Panc1 (cell line): ENCODE data around the gene PAK1. TPM values are rescaled to one million over a fixed set of nuclear protein-coding genes. Genes with fewer than 3 reads are reported as not detected.

ENCODE experiments used
- ATAC-seq: fragments of 200-7000 bp; cut with Tn5 transposase; 2 replicates; pipeline ENCODE4 v1.9.1; 2020; ENCODE audit warnings: mild to moderate bottlenecking, moderate library complexity
- BruUV-seq: library from RNA; stranded (reverse); fragments of 400-500 nt; replicated peaks from 2 replicates; lab custom pipeline; 2021; lab: Mats Ljungman, UMichigan
- CTCF ChIA-PET: fragments of 300-600 bp; sonication (Branson Sonifier 250); formaldehyde crosslinking; loops from one replicate; lab custom pipeline; 2022; ENCODE audit warnings: antibody characterized with exemption; lab: Charles Lee
- POLR2A ChIA-PET: fragments of 300-600 bp; sonication (Branson Sonifier 250); formaldehyde crosslinking; loops from one replicate; lab custom pipeline; 2022; ENCODE audit warnings: antibody characterized with exemption; lab: Charles Lee
- DNase-seq: peaks from one replicate; pipeline ENCODE4 v3.0.0-alpha.2; 2010; ENCODE audit warnings: low read depth, low spot score
- H3K27ac ChIP-seq: 2 replicates; pipeline ENCODE4 v1.5.1; 2011; ENCODE audit warnings: mild to moderate bottlenecking, low read length, inconsistent platforms
- H3K27me3 ChIP-seq: fragments of 200-500 bp; sonication (Bioruptor generic); 2 replicates; pipeline ENCODE4 v1.6.0; 2014; ENCODE audit warnings: low read length, inconsistent platforms; ENCODE audit not compliant: control insufficient read depth, insufficient read depth
- H3K36me3 ChIP-seq: fragments of 200-500 bp; sonication (Bioruptor generic); 2 replicates; pipeline ENCODE4 v1.5.1; 2014; ENCODE audit warnings: inconsistent platforms, mild to moderate bottlenecking, low read length, moderate library complexity; ENCODE audit not compliant: control insufficient read depth, insufficient read depth
- H3K4me1 ChIP-seq: 2 replicates; pipeline ENCODE4 v1.5.1; 2011; ENCODE audit warnings: inconsistent platforms, mild to moderate bottlenecking, low read length, moderate library complexity; ENCODE audit not compliant: control insufficient read depth, insufficient read depth
- H3K4me3 ChIP-seq, 2 experiments: 2 replicates each; pipeline ENCODE4 v1.5.1; 2011 to 2012; ENCODE audit warnings: low read depth in 2 of 2, low read length in 2 of 2, mild to moderate bottlenecking in 2 of 2, inconsistent platforms in 1 of 2, moderate library complexity in 1 of 2
- H3K9me3 ChIP-seq: fragments of 200-500 bp; sonication (Bioruptor generic); 2 replicates; pipeline ENCODE4 v1.5.1; 2014; ENCODE audit warnings: low read depth, mild to moderate bottlenecking, inconsistent platforms, low read length, moderate library complexity; ENCODE audit not compliant: control insufficient read depth, insufficient read depth
- CTCF ChIP-seq: fragments of 450-650 bp; IDR thresholded peaks from 2 replicates; pipeline ENCODE4 v1.5.1; 2017; ENCODE audit warnings: mild to moderate bottlenecking
- POLR2AphosphoS5 ChIP-seq: IDR thresholded peaks from 2 replicates; pipeline ENCODE4 v1.6.1; 2012; ENCODE audit warnings: mild to moderate bottlenecking, low read depth, low read length, moderate library complexity
- SIN3A ChIP-seq: IDR thresholded peaks from 2 replicates; pipeline ENCODE4 v1.6.1; 2012; ENCODE audit warnings: low read depth, mild to moderate bottlenecking, low read length, moderate library complexity, borderline replicate concordance; ENCODE audit not compliant: insufficient read depth
- TCF7L2 ChIP-seq: IDR thresholded peaks from 2 replicates; pipeline ENCODE4 v1.6.1; 2011; ENCODE audit warnings: mild to moderate bottlenecking, low read depth, low read length, inconsistent platforms
- in situ Hi-C: cut with HindIII; loops from 2 replicates; pipeline ENCODE4 v1.10.0; 2016; ENCODE audit warnings: low sequenced_read_pairs, low pct_unique_long_range_greater_than_20kb
- intact Hi-C: fragments of 100-400 bp; cut with micrococcal nuclease; formaldehyde crosslinking; loops from one replicate; pipeline ENCODE4 v1.10.0; 2022; ENCODE audit not compliant: unreplicated experiment
- total RNA-seq: library from RNA; stranded (reverse); gene quantifications from one replicate; pipeline ENCODE4 v1.2.1, GENCODE V29; 2021; ENCODE audit not compliant: unreplicated experiment
- TF ChIP-seq, protein P1 (sequence below), 2 experiments: IDR thresholded peaks; 2 replicates each; pipeline ENCODE4 v1.6.1; 2011 to 2012; ENCODE audit warnings: low read depth in 2 of 2, control low read depth in 1 of 2, low read length in 1 of 2, mild to moderate bottlenecking in 1 of 2, moderate library complexity in 1 of 2; ENCODE audit not compliant: insufficient read depth in 1 of 2

Gene PAK1
- total RNA-seq, 1 experiment from 2014 or later = 38.2 TPM

GRCh38 chr11:77435972-77436371 lies 37.9 kb downstream of the PAK1 start:
- peaks cover 10% of the 10 kb centered on the region; the same call in 1 of the 2 replicates for H3K27me3 ChIP-seq
- intact Hi-C loops = no loop called here
- ATAC-seq (no peak), DNase-seq (no peak)
- ChIA-PET CTCF (no interaction called here), POLR2A (no interaction called here)
- no TSS peak for BruUV-seq
- H3K4me3 ChIP-seq = no peak overlapping the region
- no peak overlapping the region for H3K27ac ChIP-seq
- H3K9me3 ChIP-seq = no peaks in the 10 kb centered on the region
- in situ Hi-C loops = no loop called here
- H3K4me1 ChIP-seq = no peaks in the 10 kb centered on the region
- no peak for TF ChIP-seq POLR2AphosphoS5
- TF ChIP-seq CTCF = no peak
- TF ChIP-seq SIN3A = no peak
- no peak for TF ChIP-seq TCF7L2
- TF ChIP-seq, protein P1, sequence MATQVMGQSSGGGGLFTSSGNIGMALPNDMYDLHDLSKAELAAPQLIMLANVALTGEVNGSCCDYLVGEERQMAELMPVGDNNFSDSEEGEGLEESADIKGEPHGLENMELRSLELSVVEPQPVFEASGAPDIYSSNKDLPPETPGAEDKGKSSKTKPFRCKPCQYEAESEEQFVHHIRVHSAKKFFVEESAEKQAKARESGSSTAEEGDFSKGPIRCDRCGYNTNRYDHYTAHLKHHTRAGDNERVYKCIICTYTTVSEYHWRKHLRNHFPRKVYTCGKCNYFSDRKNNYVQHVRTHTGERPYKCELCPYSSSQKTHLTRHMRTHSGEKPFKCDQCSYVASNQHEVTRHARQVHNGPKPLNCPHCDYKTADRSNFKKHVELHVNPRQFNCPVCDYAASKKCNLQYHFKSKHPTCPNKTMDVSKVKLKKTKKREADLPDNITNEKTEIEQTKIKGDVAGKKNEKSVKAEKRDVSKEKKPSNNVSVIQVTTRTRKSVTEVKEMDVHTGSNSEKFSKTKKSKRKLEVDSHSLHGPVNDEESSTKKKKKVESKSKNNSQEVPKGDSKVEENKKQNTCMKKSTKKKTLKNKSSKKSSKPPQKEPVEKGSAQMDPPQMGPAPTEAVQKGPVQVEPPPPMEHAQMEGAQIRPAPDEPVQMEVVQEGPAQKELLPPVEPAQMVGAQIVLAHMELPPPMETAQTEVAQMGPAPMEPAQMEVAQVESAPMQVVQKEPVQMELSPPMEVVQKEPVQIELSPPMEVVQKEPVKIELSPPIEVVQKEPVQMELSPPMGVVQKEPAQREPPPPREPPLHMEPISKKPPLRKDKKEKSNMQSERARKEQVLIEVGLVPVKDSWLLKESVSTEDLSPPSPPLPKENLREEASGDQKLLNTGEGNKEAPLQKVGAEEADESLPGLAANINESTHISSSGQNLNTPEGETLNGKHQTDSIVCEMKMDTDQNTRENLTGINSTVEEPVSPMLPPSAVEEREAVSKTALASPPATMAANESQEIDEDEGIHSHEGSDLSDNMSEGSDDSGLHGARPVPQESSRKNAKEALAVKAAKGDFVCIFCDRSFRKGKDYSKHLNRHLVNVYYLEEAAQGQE (IDR thresholded peaks at IDR 0.05; ENCODE audit: insufficient read depth in 1 of 2, low read depth in 2 of 2, low read length in 1 of 2) = no peak
- no peaks in the 10 kb centered on the region for H3K36me3 ChIP-seq

DNA sequence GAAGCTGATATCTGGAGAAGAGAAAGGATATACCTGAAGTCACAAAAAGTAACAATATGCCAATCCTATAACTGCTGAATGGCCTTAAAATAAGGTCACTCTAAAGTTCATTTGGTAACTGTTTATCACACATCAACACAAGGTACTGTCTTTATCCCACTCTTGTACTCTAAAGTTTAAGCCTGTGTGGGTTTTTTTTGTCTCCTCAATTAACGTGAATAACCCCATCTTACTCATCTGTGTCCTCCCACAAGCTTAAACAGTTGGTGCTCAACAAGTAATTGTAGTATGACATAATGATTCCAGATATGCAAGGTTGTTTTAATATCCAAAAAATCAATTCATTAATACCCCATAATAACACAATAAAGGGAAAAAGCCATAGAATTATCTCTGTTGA lies 42.1 kb downstream of the PAK1 start:
- no peak overlapping the region for H3K27ac ChIP-seq
- peaks cover 2% of the 10 kb centered on the region; the same call in 1 of the 2 replicates for H3K27me3 ChIP-seq
- CTCF ChIA-PET = no interaction called here
- no peak for DNase-seq
- TF ChIP-seq TCF7L2 = no peak
- TF ChIP-seq SIN3A = no peak
- TF ChIP-seq, protein P1 (IDR thresholded peaks at IDR 0.05; ENCODE audit: insufficient read depth in 1 of 2, low read depth in 2 of 2, low read length in 1 of 2) = no peak
- no peak for TF ChIP-seq CTCF
- TF ChIP-seq POLR2AphosphoS5 = no peak
- no peaks in the 10 kb centered on the region for H3K9me3 ChIP-seq
- no peak for ATAC-seq
- no peaks in the 10 kb centered on the region for H3K4me1 ChIP-seq
- BruUV-seq = no TSS peak
- intact Hi-C loops = no loop called here
- H3K36me3 ChIP-seq = no peaks in the 10 kb centered on the region
- POLR2A ChIA-PET = no interaction called here
- in situ Hi-C loops = no loop called here
- no peak overlapping the region for H3K4me3 ChIP-seq
